HUDEP-2 (cell line): Measurements from ENCODE around the gene TRIM29.
"Not testable (repeated sequence)": the region's sequence is repeated elsewhere in the genome, so short reads cannot be mapped to it uniquely, and the experiment has no call there.

Source experiments
- DNase-seq, 76 experiments: peaks; one replicate each; lab custom pipeline; 2025; ENCODE audit not compliant: unreplicated experiment in 76 of 76; lab: John Stamatoyannopoulos, UW

Gene TRIM29

DNA sequence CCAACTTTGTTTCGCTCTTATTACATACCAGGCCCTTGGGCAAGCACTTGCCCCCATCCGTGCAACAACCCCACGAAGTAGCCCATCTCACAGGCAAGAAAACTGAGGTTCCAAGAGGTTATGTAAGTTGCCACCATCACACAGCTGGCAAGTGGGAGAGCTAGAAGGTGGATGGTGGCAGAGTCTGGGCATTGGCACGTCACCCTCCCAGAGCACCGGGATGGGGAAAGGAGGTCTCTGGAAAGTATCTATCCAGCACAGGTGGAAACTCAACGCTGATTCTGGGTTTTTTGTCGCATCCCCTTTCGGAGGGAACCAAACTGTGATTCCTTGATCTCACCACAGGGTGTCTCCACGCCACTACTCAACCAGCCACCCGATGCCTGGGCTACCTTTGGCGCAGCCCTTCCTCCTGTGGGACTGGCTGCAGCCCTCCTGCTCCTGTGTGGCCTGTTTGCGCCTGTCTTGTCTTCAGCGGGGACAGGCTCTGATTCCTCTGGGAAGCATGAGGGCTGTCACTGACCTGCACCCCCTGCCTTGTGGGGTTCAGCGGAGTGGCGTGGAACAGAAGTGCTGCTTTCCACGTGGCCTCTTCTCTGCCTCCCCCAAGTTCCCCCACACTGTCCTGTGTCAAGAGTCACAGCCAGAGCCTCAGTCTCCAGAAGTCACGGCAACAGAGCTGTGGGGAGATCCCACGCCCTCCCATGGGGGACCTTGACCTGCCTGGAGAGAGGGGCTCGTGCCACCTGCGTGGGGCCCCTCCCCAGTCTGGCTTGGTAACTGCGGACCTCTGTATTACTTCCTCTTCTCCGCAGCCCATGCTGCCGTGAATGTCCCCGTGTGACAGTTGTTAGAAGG lies 34.4 kb upstream of the TRIM29 start:
- DNase-seq, result peak in 53 of 76 experiments; percentile 2 to 64 (median 30)

DNA sequence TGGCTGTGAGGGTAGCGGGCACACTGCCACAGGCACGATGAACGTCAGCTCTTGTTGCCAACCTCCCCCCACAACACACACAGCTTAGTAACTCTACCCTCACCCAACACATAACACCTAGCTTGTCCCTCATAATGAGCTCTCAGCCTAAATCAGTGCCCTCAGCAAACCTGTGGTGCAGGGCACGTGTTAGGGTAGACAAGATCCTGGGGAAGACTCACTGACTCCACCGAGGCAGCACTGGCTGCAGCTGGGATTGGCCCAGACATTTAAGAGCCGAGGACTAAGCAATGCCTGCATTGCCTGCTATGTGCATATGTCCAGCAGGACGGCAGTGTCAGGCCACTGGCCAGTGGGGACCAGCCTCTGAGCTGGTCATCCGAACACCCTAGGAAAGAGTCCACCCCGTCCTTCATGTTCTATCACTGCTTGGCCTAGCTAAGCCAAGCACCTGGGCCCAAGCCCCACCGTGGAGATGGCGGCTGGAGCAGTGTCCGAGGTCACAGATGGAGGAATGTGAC lies 32.9 kb upstream of the TRIM29 start:
- no peak for DNase-seq

DNA sequence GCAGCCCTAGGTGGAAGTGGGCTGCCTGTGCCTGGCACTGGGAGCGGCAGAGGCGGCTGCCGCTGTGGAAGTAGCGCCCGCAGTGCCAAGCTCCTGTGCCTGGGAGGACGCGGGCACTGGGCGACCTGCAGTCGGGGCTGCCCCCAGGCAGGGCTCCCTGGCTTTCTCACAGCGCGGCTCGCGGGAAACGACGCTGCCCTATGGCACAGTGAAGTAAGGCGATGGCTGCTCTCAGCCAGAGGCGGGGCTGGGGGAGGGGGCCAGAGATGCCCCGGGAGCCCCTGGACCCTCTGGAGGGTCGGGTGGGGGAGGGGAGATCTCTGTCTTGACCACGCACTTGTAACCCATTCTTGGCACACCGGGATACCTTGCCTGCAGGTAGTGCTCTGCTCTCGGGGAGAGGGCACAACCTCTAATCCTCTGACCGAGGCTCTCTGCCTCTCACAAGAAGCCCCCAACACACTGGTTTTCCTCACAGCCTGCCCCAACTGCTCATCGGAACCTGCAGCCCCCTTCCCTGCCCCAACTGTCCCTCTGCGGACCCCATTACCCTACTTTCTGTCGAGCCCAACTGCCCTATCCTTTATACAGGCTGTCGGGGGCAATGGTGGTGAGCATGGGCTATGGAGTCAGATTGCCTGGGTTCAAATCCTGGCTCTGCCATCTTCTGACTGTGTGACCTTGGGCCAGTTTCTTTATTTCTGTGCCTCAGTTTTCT lies 32.2 kb upstream of the TRIM29 start:
- DNase-seq, result no peak

DNA sequence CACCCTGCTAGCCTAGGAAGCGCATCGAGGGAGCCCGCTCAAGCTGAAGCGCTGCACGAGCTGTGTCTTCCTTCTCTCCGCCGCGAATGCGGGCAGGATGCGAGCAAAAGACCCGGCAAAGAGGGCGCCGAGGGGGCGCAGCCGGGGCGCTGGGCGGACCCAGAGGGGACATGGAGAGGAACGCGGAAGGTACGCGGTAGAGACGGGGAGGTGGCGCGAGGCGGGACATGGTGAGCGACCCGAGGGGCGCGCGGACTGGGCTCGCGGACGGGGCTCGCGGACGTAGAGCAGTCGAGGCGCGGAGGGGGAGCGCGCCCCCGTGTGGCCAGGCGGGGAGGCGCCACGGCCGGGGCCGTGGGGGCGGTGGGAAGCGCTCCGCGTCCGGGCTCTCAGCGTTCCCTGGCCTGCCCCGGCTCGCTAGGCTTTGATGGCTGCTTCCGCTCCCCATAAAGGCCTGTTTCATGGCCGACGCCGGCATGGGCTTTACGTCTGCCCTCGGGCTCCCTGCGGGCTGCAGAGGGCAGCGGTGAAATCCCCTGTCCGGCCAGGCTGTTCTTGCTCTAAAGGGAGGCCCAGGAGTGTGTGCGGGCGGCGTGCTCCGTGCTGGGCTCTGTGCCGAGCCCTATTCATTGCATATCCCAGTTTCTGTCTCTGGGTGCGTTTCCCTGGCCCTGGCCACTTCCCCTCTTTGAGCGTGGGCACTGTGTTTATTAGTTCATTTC lies 31.2 kb upstream of the TRIM29 start:
- DNase-seq, result peak in 57 of 76 experiments; percentile 6 to 78 (median 43)

DNA sequence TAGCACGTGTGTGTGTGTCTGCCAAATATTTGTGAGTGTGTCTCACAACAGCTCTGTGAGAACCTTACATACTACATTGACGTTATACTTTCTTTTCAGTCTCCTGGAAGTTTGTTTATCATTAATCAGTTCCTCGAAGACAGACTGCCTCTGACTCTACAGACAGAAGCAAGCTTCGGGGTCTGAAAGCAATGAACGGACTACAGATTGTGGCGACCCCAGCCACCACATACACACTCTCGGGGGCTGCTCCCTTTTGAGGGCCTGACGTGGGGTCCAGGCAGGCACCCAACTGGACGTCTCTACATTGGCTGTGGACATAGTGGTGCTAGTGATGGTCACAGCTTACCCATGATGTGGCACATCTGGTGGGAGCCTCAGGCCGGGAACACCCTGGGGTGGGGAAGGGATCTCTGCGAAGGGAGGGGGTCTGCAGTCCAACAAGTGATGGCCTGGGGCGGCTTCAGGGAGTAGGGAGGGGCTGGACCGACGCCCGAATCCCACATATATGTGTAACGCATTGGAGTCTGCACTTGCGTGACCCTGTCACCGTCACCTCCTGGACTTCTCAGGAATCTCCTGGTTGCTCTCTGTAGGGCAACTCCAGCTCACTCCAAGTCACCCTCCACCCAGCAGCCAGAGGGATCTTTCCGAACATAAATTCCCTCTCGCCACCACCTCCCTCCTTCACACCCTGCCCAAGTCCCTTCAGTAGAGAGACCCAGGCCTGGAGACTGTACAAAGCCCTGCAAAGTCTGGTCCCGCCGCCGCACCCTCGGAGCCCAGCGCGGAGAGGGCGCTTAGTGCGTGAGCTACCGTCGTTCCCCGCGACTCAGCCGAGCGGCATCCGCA lies 30.4 kb upstream of the TRIM29 start:
- DNase-seq, result peak in 5 of 76 experiments; percentile 23 to 78 (median 28)

DNA sequence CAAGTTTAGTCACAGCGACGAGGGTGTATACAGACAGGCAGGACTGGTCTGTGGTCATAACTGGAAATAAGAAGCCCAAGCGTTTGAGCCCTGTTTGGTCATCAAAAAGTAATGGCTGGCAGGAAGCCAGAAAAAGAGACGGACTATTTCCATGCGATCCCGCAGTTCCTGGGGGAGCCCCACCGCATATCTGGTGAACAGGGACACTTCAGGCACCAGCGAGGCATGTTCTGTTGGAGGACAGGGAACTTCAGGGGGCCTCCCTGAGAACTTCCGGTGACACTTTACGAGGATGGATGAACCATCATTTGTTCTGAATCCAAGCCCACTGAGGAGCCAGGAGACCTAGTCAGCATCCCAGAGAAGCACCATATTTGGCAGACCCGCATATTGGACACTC lies 29.7 kb upstream of the TRIM29 start:
- no peak for DNase-seq

DNA sequence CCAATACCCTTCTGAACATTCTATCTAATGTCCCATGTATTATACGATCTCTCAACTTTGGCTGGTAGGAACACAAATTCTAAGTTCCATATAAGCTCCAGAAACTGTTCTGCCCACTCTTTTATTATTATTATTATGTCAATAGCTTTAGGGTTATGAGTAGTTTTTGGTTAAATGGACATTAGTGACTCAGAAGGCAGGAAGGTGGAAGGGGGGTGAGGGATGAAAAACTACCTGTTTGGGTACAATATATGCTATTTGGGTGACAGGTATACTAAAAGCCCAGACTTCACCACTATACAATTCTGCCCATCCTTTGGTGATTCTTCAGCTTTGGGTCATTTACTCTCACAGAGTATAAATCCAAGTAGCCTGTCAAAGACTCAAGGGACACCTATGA lies 22.5 kb upstream of the TRIM29 start:
- DNase-seq, result no peak

DNA sequence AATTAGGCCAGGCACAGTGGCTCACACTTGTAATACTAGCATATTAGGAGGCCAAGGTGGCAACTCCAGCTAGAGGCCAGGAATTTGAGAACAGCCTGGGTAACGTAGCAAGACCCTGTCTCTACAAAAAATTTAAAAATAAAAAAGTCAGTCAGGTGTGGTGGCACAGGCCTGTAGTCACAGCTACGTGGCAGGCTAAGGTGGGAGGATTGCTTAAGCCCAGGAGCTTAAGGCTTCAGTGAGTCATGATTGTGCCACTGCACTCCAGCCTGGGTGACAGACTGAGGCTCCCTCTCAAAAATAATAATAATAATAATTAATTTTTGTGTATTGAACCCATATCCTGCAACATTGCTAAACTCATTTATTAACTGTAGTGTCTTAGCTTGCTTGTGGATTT lies 15.3 kb upstream of the TRIM29 start:
- DNase-seq, result no peak

- no peak for DNase-seq
These were observed 13.6 kb upstream of the TRIM29 start for GRCh38 chr11:120151536-120151935.

DNA sequence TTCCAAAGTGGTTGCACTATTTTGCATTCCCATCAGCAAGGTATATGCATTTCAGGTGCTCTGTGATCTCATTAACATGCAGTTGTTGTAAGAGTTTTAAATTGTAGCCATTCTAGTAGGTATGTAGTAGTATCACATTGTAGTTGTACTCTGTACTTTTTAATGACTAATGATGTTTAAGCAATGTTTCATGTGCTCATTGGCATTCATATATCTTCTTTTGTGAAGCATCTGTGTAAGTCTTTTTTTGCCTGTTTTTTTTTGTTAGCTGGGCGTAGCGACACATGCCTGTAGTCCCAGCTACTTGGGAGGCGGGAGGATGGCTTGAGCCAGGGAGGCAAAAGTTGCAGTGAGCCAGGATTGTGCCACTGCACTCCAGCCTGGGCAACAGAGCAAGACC lies 11.3 kb upstream of the TRIM29 start:
- no peak for DNase-seq

- DNase-seq, result no peak
These were observed 10.0 kb upstream of the TRIM29 start for GRCh38 chr11:120147950-120148270.

GRCh38 chr11:120147094-120147949 lies 9.4 kb upstream of the TRIM29 start:
- no peak for DNase-seq

- no peak for DNase-seq
These were observed 8.6 kb upstream of the TRIM29 start for GRCh38 chr11:120146413-120147093.

DNA sequence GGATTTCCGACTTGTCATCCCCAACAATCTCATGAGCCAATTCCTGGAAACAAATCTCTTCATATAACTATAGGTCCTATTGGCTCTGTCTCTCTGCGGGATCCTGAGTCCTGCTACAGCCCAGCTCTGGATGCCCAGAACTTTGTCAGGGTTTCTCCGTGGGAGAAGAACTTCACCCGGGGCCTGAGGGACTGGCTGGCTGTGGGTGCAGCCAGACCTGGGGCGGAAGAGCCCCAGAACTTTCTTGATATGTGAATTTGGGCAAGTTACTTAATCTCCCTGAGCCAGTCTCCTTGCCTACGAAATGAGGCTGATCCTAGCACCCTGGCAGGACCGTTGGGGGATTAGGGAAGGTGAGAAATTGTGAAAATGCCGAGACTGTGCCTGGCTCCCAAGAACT lies 6.6 kb upstream of the TRIM29 start:
- DNase-seq, result no peak

DNA sequence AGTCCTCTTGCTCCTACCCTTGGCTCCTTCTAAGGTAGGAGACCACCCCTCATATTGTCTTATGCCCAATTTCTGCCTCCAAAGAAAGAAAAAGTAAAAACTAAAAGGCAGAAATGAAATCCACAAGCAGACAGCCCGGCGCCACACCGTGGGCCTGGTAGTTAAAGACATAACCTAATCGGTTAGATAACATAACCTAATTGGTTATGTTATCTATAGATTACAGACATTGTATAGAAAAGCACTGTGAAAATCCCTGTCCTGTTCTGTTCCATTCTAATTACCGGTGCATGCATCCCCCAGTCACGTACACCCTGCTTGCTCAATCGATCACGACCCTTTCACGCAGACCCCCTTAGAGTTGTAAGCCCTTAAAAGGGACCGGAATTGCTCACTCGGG lies 5.6 kb upstream of the TRIM29 start:
- DNase-seq, result not testable (repeated sequence)

GRCh38 chr11:120142441-120143100 lies 4.7 kb upstream of the TRIM29 start:
- no peak for DNase-seq

- no peak for DNase-seq
These were observed 4.0 kb upstream of the TRIM29 start for GRCh38 chr11:120141768-120142423.
